Inflammatory macrophage (primary cell): ENCODE data around the gene NCOA7.
"Not testable (repeated sequence)": the region's sequence is repeated elsewhere in the genome, so short reads cannot be mapped to it uniquely, and the experiment has no call there.

ENCODE experiments used
- DNase-seq, 2 donors: peaks; one replicate each; pipeline ENCODE4 v3.0.0-alpha.2; 2020 to 2022

The NCOA7 gene

GRCh38 chr6:125754566-125754965 lies 36.2 kb upstream of the NCOA7 start:
- DNase-seq: no peak

DNA sequence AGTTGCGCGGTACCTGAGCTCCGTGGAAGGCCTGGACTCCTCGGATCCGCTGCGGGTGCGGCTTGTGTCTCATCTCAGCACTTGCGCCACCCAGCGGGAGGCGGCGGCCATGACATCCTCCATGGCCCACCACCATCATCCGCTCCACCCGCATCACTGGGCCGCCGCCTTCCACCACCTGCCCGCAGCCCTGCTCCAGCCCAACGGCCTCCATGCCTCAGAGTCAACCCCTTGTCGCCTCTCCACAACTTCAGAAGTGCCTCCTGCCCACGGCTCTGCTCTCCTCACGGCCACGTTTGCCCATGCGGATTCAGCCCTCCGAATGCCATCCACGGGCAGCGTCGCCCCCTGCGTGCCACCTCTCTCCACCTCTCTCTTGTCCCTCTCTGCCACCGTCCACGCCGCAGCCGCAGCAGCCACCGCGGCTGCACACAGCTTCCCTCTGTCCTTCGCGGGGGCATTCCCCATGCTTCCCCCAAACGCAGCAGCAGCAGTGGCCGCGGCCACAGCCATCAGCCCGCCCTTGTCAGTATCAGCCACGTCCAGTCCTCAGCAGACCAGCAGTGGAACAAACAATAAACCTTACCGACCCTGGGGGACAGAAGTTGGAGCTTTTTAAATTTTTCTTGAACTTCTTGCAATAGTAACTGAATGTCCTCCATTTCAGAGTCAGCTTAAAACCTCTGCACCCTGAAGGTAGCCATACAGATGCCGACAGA lies 31.4 kb upstream of the NCOA7 start:
- no peak for DNase-seq

DNA sequence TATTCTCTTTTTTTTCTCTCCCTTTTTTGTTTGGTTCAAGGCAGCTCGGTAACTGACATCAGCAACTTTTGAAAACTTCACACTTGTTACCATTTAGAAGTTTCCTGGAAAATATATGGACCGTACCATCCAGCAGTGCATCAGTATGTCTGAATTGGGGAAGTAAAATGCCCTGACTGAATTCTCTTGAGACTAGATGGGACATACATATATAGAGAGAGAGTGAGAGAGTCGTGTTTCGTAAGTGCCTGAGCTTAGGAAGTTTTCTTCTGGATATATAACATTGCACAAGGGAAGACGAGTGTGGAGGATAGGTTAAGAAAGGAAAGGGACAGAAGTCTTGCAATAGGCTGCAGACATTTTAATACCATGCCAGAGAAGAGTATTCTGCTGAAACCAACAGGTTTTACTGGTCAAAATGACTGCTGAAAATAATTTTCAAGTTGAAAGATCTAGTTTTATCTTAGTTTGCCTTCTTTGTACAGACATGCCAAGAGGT lies 30.8 kb upstream of the NCOA7 start:
- DNase-seq: no peak

DNA sequence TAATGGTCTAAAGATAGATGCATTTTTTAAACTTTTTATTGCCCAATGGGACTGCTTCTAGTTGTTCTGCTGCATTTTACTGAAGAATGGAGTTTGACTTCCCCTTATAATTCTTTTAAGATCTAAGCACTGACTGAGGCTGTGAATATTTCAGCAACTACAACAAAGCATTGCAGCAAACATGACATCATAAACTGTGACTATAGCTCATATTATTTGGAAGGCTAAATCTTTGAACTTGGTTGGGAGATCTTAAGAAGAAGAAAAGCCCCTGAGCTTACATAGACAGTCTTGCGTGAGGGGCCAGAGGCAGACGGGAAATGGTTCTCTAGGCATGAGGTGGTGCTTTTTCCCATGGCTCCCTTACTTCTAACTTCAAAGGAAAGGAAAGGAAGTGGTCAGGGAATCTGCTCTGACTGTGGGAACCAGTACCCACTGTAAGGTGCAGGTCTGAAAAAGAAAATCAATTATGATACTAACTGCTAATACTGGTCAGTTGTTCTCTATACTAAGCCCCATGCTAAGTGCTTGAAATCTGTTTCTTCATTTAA lies 26.6 kb upstream of the NCOA7 start:
- peak; percentile 29 to 39 for DNase-seq

- no peak for DNase-seq
These were observed 24.8 kb upstream of the NCOA7 start for GRCh38 chr6:125765944-125766343.

DNA sequence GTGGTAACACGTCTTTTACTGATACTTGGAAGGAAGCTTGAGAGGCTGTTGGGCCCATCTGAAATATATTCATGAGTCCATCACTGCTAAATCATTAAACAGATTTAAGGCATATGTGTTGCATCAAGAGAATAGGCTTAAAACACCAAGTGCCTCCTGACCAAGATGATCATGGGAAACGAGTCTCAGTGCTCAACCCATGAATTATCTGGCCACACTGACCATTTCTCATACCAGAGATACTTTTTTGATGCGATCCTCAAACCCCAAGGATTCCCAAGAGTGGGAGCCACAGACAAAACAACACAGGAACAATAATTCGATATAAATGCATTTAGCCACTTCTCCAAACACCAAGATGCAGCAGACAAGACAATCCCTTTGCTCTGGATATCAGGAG lies 24.1 kb upstream of the NCOA7 start:
- DNase-seq: no peak

DNA sequence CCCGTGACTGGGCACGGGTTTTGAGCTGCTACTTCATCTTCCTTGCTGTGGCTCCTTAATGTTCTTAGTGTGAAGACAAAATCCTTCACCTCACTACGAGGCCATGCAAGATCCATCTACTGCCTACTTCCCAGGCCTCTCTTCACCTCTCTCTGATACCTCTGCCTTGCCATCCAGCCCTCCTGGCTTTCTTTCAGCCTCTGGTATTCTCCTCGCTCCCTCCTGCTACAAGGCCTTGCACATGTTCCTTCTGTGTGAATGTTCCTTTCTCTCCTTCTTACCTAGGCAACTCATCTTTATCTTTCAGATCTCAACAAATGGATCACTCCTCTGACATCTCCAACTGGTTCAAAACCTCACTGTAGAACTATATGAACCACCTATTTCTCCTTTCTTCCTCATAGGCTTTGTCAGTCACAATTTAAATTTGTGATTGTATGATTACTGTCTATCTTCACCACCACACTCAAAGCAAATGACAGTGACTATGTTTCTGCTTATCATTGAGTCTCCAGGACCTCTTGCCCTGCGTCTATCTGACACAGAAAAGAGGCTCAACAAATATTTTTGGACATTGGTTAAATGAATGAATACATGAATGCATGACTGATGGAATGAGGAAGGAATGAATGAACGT lies 21.5 kb upstream of the NCOA7 start:
- DNase-seq: no peak

- DNase-seq: no peak
These were observed 17.1 kb upstream of the NCOA7 start for GRCh38 chr6:125773387-125774341.

GRCh38 chr6:125776107-125776826 lies 14.5 kb upstream of the NCOA7 start:
- not testable (repeated sequence) for DNase-seq

GRCh38 chr6:125779924-125780539 lies 10.7 kb upstream of the NCOA7 start:
- DNase-seq: peak; percentile 94 to 99

DNA sequence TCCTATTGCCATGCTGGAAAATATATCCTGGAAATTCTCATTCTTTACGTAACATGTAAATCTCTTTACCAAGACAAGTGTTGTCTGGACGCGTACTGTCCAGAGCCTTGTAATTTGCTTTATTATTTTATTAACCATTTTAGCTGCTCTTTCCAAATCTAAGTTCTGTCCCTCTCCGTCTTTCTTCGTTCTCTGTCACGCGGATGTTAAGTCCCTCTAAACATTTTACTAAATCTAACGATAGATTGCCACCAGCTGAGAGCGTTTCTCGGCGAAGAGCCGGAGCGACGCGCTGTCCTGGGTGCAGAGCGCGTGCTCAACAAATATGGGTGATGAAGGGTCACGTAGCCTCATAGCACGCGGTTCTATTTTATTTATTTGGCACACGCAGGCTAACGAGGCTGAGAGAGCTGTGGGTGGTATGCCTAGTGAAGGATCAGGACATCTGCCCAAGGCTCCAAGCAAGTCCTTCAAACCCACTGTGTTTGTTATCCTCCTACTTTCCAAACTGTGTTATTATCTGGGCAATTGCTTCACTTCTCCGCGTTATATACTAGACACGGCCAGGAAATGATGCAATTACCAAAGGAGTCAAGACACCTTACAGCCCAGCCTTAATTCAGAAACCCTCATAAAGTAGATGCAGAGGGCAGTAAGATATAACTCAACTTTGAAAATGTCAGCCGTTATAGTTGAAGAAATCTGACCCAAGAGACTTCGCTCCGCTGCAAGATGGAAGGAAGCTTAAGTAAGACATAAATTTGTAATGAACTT lies 10.0 kb upstream of the NCOA7 start:
- DNase-seq: peak; percentile 74 to 82

DNA sequence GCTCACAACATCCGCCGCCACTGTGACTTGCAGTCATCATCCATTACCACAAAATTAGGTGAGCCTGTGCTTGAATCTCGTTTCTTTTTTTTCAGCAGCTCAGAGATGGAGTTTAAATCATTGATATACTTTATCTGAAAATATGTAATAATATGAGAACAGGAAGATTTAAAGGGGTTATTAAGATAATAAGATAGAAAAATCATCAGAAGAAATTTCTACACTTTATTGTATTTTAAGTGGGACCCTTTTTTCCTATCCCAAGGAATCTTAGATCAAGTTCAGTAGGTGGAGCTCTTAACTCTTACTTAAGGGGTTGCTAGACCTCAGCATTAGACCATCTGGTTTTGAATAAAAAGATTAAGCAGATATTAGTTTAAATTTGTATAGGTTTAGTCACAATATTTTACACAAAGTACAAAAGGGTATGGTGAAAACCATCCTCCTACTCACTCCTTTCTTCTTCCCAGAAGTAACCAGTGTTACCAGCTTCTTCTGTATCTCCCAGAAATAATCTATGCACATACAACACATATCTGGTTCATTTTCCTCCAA lies 9.4 kb upstream of the NCOA7 start:
- DNase-seq: no peak

DNA sequence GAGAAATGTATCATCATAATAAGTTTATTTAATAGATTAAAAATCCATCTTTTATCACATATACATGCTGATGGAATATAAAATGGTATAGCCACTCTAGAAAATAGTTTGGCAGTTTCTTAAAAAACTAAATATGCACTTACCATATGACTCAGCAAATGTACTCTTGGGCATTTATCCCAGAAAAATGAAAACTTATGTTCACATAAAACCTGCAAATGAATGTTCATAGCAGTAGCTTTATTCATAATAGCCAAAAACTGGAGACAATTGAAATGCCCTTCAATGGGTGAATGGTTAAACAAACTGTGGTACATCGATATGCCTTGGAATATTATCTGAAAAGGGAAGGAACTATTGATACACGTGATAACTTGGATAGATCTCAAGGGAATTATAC lies 6.4 kb upstream of the NCOA7 start:
- DNase-seq: no peak

DNA sequence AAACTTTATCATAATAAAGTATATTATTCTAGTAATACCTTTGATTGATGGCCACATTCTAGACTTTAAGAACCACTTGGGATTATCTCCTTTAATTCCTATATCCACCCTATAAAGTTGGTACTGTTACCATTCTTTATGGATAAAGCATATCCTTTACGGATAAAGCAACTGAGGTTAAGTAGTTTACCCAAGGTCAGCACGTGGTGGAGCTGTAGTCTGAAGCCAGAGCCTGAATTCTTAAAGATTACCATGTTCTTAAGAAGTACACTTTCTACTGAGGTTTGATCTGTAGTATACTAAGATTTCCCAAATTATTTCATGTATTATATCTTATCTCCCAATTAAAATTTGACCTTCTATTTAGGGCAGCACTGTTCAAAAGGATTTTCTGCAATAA lies 3.0 kb upstream of the NCOA7 start:
- DNase-seq: peak; percentile 46 to 56

DNA sequence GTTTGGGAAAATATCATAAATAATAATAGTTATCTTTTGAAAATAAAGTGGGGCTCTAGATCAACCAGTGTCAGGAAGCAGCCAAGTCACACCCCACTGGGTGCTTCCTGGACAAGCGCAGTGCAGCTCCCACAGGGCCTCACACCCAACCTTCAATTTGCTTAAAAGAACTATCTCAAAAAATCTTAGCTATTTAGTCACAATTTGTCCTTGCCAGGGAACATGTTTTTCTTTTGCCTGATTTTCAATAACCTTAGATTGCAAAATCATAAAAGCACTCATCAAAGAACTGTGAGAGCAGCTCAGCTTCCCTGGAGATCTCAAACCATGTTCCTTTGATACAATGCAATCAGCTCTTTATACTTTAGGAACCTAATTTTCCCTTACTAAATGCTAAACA lies 1.6 kb upstream of the NCOA7 start:
- DNase-seq: no peak

- peak; percentile 59 to 74 for DNase-seq
These were observed 993 bp upstream of the NCOA7 start for GRCh38 chr6:125789576-125790357.

DNA sequence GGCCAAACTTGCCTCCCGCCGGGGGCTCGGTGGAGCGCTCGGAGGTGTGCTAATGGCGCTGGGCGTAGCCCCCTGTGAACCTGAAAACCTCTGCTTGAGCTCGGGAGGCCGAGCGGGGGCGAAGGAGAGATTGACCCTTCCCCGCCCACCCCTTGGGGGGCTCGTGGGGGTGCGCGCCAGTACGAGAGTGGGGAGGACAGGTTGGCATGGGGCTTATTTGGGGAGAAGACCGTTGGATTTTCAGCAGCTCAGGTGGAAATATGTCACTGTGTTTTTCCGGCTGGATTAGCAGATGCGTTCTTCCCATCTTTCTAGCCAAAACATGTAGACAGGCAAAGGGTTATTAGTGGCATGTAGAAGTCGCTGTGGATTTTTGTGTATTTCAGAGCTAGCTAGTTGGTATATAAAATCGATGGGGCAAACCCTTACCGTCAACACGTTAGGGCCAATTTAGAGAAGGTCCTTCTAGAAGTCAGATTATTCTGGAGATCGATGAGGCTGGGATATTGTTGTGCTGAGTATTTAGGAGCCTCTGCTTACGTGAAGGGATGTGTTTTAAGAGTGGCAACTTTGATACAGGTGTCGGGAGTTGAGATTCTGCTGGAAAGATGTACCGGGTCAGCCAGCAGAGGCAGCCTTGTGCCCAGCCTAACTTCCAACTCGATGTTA lies 525 bp downstream of the NCOA7 start:
- DNase-seq: peak in 1 of 2 donors; percentile 50

- DNase-seq: no peak
These were observed 1.0 kb downstream of the NCOA7 start for GRCh38 chr6:125791820-125792165.

DNA sequence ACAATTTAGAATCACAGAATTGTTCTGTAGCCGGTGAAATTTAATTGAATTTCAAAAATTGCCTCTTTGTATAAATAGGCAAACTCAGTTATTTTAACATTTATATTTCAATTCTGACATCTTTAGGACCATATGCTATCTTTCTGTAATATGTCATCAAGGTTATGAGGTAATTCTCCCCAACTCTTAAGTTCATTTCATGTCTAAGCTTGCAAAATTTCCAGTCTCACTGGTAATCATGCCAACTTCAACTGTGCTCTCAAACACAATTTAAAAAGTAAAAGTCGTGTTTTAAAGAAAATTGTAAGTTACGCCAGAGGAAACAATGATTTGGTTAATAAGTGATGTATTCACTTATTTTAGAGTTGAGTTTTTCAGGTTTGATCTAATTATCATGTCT lies 1.4 kb downstream of the NCOA7 start:
- no peak for DNase-seq
